Fibroblast of the conjunctiva (primary cell): ENCODE data around the gene ANKLE2.

Experiments
- DNase-seq: peaks from one replicate; pipeline ENCODE4 v3.0.0-alpha.2; 2010; ENCODE audit warnings: low read depth

ANKLE2 gene

GRCh38 chr12:132687211-132688164 is 74.1 kb downstream of the ANKLE2 start, which contains the start of the genes POLE and PXMP2:
POLE (minus strand) TSS chr12:132687342; CDS start chr12:132687315, 27 bp downstream.
PXMP2 (plus strand) TSS chr12:132687587; CDS start chr12:132687671, 84 bp downstream.
- peak; percentile 87 for DNase-seq

GRCh38 chr12:132686825-132687210 is 74.8 kb downstream of the ANKLE2 start:
- no peak for DNase-seq

GRCh38 chr12:132685400-132685799 is 76.2 kb downstream of the ANKLE2 start:
- no peak for DNase-seq

- no peak for DNase-seq
Measured at GRCh38 chr12:132677492-132677891, 84.1 kb downstream of the ANKLE2 start.

- no peak for DNase-seq
Measured at GRCh38 chr12:132675757-132676432, 85.7 kb downstream of the ANKLE2 start.
